Trophoblast cell (in vitro differentiated cells and primary cell): ENCODE results near the gene DAP3.

Source experiments
- DNase-seq, 2 donors: peaks; one replicate each; pipeline ENCODE4 v3.0.0-alpha.2; 2016
- H2AFZ ChIP-seq: 2 replicates; pipeline ENCODE4 v1.6.1; 2013; ENCODE audit warnings: low read length, moderate library complexity, mild to moderate bottlenecking; ENCODE audit not compliant: insufficient read depth, poor library complexity
- H2AK5ac ChIP-seq: 2 replicates; pipeline ENCODE4 v1.6.1; 2013; ENCODE audit warnings: mild to moderate bottlenecking, low read length
- H2BK120ac ChIP-seq: 2 replicates; pipeline ENCODE4 v1.6.1; 2013; ENCODE audit warnings: low read length, mild to moderate bottlenecking, moderate library complexity; ENCODE audit not compliant: insufficient read depth, poor library complexity
- H2BK12ac ChIP-seq: 2 replicates; pipeline ENCODE4 v1.6.1; 2013; ENCODE audit warnings: mild to moderate bottlenecking, low read length, moderate library complexity
- H2BK5ac ChIP-seq: 2 replicates; pipeline ENCODE4 v1.6.1; 2013; ENCODE audit warnings: low read length, low read depth, moderate library complexity, mild to moderate bottlenecking; ENCODE audit not compliant: poor library complexity
- H3K14ac ChIP-seq: 2 replicates; pipeline ENCODE4 v1.6.1; 2013; ENCODE audit warnings: mild to moderate bottlenecking, low read length
- H3K18ac ChIP-seq: 2 replicates; pipeline ENCODE4 v1.6.1; 2013; ENCODE audit warnings: mild to moderate bottlenecking, low read length
- H3K23ac ChIP-seq: 2 replicates; pipeline ENCODE4 v1.6.1; 2013; ENCODE audit warnings: low read length
- H3K27ac ChIP-seq: 2 replicates; pipeline ENCODE4 v1.5.1; 2013; ENCODE audit warnings: low read depth, mild to moderate bottlenecking, inconsistent platforms, low read length, moderate library complexity
- H3K27me3 ChIP-seq: 2 replicates; pipeline ENCODE4 v1.6.1; 2013; ENCODE audit warnings: inconsistent platforms, mild to moderate bottlenecking, low read length, moderate library complexity; ENCODE audit not compliant: insufficient read depth
- H3K36me3 ChIP-seq, 2 experiments: 1 replicate in 1 of 2; 2 replicates in 1 of 2; pipeline ENCODE4 v1.6.1; 2013; ENCODE audit warnings: low read length in 2 of 2, mild to moderate bottlenecking in 2 of 2, moderate library complexity in 1 of 2; ENCODE audit not compliant: insufficient read depth in 2 of 2, control insufficient read depth in 1 of 2
- H3K4ac ChIP-seq: 2 replicates; pipeline ENCODE4 v1.6.1; 2013; ENCODE audit warnings: low read depth, mild to moderate bottlenecking, low read length, moderate library complexity
- H3K4me1 ChIP-seq, 2 experiments: 1 replicate in 1 of 2; 2 replicates in 1 of 2; pipeline ENCODE4 v1.6.1; 2013; ENCODE audit warnings: low read length in 2 of 2, mild to moderate bottlenecking in 2 of 2, moderate library complexity in 1 of 2; ENCODE audit not compliant: insufficient read depth in 2 of 2, control insufficient read depth in 1 of 2
- H3K4me2 ChIP-seq: 2 replicates; pipeline ENCODE4 v1.6.1; 2013; ENCODE audit warnings: inconsistent platforms, mild to moderate bottlenecking, low read length, moderate library complexity
- H3K4me3 ChIP-seq: 2 replicates; pipeline ENCODE4 v1.5.1; 2013; ENCODE audit warnings: mild to moderate bottlenecking, low read depth, low read length, inconsistent platforms
- H3K79me1 ChIP-seq: one replicate; pipeline ENCODE4 v1.6.1; 2013; ENCODE audit warnings: low read length
- H3K79me2 ChIP-seq: 2 replicates; pipeline ENCODE4 v1.6.1; 2013; ENCODE audit warnings: low read length, mild to moderate bottlenecking; ENCODE audit not compliant: control insufficient read depth, insufficient read depth, poor library complexity
- H3K9ac ChIP-seq: 2 replicates; pipeline ENCODE4 v1.6.1; 2013; ENCODE audit warnings: mild to moderate bottlenecking, low read length
- H3K9me3 ChIP-seq: 2 replicates; pipeline ENCODE4 v1.6.1; 2013; ENCODE audit warnings: low read depth, mild to moderate bottlenecking, control low read depth, inconsistent platforms, low read length; ENCODE audit not compliant: insufficient read depth
- H4K12ac ChIP-seq: 2 replicates; pipeline ENCODE4 v1.6.1; 2013; ENCODE audit warnings: low read depth, mild to moderate bottlenecking, low read length, moderate library complexity
- H4K8ac ChIP-seq: 2 replicates; pipeline ENCODE4 v1.6.1; 2013; ENCODE audit warnings: low read depth, mild to moderate bottlenecking, low read length, moderate library complexity
- H4K91ac ChIP-seq: one replicate; pipeline ENCODE4 v1.6.1; 2013; ENCODE audit warnings: low read depth, mild to moderate bottlenecking, low read length, moderate library complexity
- WGBS: extraction: QIAGEN DNeasy Blood & Tissue Kit; methylation state at CpG from one replicate; pipeline ENCODE4 v1.1.7; 2013; ENCODE audit warnings: missing lambda C conversion rate; ENCODE audit not compliant: insufficient read length, insufficient coverage; ENCODE audit errors: extremely low coverage; 5-methylcytosine and 5-hydroxymethylcytosine counted together

Gene DAP3

DNA sequence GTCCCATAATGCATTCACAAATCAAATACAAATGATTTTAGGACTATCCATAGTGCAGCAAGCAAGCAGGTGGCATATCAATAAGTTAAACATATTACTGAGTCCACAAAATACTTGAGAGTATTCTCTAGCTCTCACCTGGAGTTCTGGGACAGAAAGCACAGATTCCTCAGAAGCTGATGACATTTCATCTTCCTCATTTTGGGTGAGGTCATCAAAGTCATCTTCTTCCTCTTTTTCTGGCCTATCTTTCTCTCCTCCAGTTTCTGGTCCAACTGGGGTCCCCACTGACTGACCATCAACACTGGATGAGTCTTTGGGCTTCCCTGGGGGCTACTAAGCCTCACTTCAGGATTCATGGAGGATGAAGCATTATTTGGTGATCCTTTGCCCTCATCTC, 39.2 kb upstream of the DAP3 start:
- no peak overlapping the region for H3K4me2 ChIP-seq
- no peak overlapping the region for H2BK5ac ChIP-seq
- H2BK12ac ChIP-seq = no peak overlapping the region
- no peak overlapping the region for H3K18ac ChIP-seq
- H4K91ac ChIP-seq = no peak overlapping the region
- peaks cover 2% of the 10 kb centered on the region for H3K79me1 ChIP-seq
- H3K36me3 ChIP-seq = no peaks in the 10 kb centered on the region
- no peaks in the 10 kb centered on the region for H3K27me3 ChIP-seq
- no peak overlapping the region for H2AFZ ChIP-seq
- H3K4ac ChIP-seq = no peak overlapping the region
- DNase-seq = peak in 1 of 2 donors; percentile 27
- no peak overlapping the region for H3K27ac ChIP-seq
- H3K9ac ChIP-seq = no peak overlapping the region
- no peak overlapping the region for H4K8ac ChIP-seq
- H3K4me1 ChIP-seq = peaks cover 2% of the 10 kb centered on the region in 2 experiments
- H2BK120ac ChIP-seq = no peak overlapping the region
- H3K9me3 ChIP-seq = peaks cover 1% of the 10 kb centered on the region
- no peak overlapping the region for H3K14ac ChIP-seq
- H3K79me2 ChIP-seq = no peaks in the 10 kb centered on the region
- H4K12ac ChIP-seq = no peak overlapping the region
- no peak overlapping the region for H2AK5ac ChIP-seq
- H3K23ac ChIP-seq = no peak overlapping the region
- H3K4me3 ChIP-seq = no peak overlapping the region

GRCh38 chr1:155650231-155650757, 38.6 kb upstream of the DAP3 start:
- no peak overlapping the region for H2BK5ac ChIP-seq
- no peaks in the 10 kb centered on the region for H3K79me2 ChIP-seq
- H3K27me3 ChIP-seq = no peaks in the 10 kb centered on the region
- DNase-seq = peak in 1 of 2 donors; percentile 55
- no peak overlapping the region for H4K91ac ChIP-seq
- no peak overlapping the region for H2BK12ac ChIP-seq
- no peak overlapping the region for H3K18ac ChIP-seq
- no peak overlapping the region for H3K4ac ChIP-seq
- no peak overlapping the region for H4K8ac ChIP-seq
- H3K27ac ChIP-seq = no peak overlapping the region
- no peak overlapping the region for H3K14ac ChIP-seq
- peaks cover 1% of the 10 kb centered on the region for H3K9me3 ChIP-seq
- WGBS = no CpG with 5 or more reads among the region's 7 CpGs
- peaks cover 2% of the 10 kb centered on the region in 2 experiments for H3K4me1 ChIP-seq
- H3K79me1 ChIP-seq = peaks cover 2% of the 10 kb centered on the region
- no peaks in the 10 kb centered on the region for H3K36me3 ChIP-seq
- H2AFZ ChIP-seq = no peak overlapping the region
- H4K12ac ChIP-seq = no peak overlapping the region
- no peak overlapping the region for H3K9ac ChIP-seq
- no peak overlapping the region for H3K4me3 ChIP-seq
- no peak overlapping the region for H3K4me2 ChIP-seq
- H2BK120ac ChIP-seq = no peak overlapping the region
- H3K23ac ChIP-seq = no peak overlapping the region
- no peak overlapping the region for H2AK5ac ChIP-seq

- H4K12ac ChIP-seq = no peak overlapping the region
- no peak overlapping the region for H3K9ac ChIP-seq
- H3K18ac ChIP-seq = no peak overlapping the region
- no peak overlapping the region for H3K23ac ChIP-seq
- H3K4ac ChIP-seq = no peak overlapping the region
- no peak overlapping the region for H3K4me3 ChIP-seq
- no peaks in the 10 kb centered on the region for H3K27me3 ChIP-seq
- H3K14ac ChIP-seq = no peak overlapping the region
- H2AK5ac ChIP-seq = no peak overlapping the region
- peaks cover 2% of the 10 kb centered on the region in 2 experiments for H3K4me1 ChIP-seq
- WGBS = no CpG with 5 or more reads among the region's 3 CpGs
- peaks cover 2% of the 10 kb centered on the region for H3K79me1 ChIP-seq
- no peak overlapping the region for H2BK5ac ChIP-seq
- DNase-seq = peak; percentile 35 to 90
- H3K4me2 ChIP-seq = no peak overlapping the region
- H3K27ac ChIP-seq = peak overlapping the region; percentile 40
- H2AFZ ChIP-seq = no peak overlapping the region
- H2BK120ac ChIP-seq = peak overlapping the region; percentile 15
- H3K36me3 ChIP-seq = no peaks in the 10 kb centered on the region
- H4K91ac ChIP-seq = no peak overlapping the region
- H4K8ac ChIP-seq = no peak overlapping the region
- H2BK12ac ChIP-seq = no peak overlapping the region
- H3K79me2 ChIP-seq = no peaks in the 10 kb centered on the region
- H3K9me3 ChIP-seq = peaks cover 1% of the 10 kb centered on the region
Observed at GRCh38 chr1:155651861-155652661, 36.8 kb upstream of the DAP3 start.

DNA sequence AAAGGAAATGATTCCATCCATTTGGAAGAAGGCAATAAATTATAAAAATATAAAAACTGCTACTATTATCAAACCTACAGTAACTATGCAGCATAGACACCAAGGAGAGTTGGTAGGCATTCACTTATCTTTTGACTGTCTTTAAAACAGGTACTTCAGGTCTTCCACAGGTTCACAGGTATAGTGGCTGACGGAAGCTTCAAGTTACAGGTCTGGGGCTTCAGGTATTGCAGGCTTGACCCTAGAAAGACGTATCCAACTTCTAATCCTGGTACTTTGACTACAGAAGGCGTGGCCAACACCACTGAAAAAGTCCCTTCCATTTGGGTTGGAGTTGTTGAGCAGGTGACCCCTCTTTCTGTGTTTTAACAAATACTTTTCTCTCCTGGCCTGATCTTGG, 35.9 kb upstream of the DAP3 start:
- no peak overlapping the region for H4K91ac ChIP-seq
- H3K36me3 ChIP-seq = no peaks in the 10 kb centered on the region
- H3K14ac ChIP-seq = no peak overlapping the region
- H3K4ac ChIP-seq = no peak overlapping the region
- peak; percentile 73 to 87 for DNase-seq
- no peak overlapping the region for H3K9ac ChIP-seq
- no peak overlapping the region for H3K27ac ChIP-seq
- no peaks in the 10 kb centered on the region for H3K79me2 ChIP-seq
- H3K4me2 ChIP-seq = no peak overlapping the region
- H2BK5ac ChIP-seq = no peak overlapping the region
- H3K23ac ChIP-seq = no peak overlapping the region
- no peak overlapping the region for H4K12ac ChIP-seq
- WGBS = no CpG with 5 or more reads among the region's 3 CpGs
- no peak overlapping the region for H2AK5ac ChIP-seq
- H3K79me1 ChIP-seq = peaks cover 2% of the 10 kb centered on the region
- no peak overlapping the region for H2AFZ ChIP-seq
- H3K9me3 ChIP-seq = peaks cover 1% of the 10 kb centered on the region
- H2BK12ac ChIP-seq = no peak overlapping the region
- no peak overlapping the region for H2BK120ac ChIP-seq
- H3K27me3 ChIP-seq = no peaks in the 10 kb centered on the region
- H3K4me1 ChIP-seq = peaks cover 2% of the 10 kb centered on the region in 2 experiments
- H3K18ac ChIP-seq = no peak overlapping the region
- H4K8ac ChIP-seq = no peak overlapping the region
- H3K4me3 ChIP-seq = no peak overlapping the region
